HG02759 (cell line): ENCODE results near the gene MTARC2.

Experiments used
- ATAC-seq: cut with Tn5 transposase; IDR thresholded peaks from one replicate; pipeline ENCODE4 v1.9.1; 2021; ENCODE audit warnings: mild to moderate bottlenecking, moderate library complexity; ENCODE audit not compliant: unreplicated experiment

MTARC2 gene

DNA sequence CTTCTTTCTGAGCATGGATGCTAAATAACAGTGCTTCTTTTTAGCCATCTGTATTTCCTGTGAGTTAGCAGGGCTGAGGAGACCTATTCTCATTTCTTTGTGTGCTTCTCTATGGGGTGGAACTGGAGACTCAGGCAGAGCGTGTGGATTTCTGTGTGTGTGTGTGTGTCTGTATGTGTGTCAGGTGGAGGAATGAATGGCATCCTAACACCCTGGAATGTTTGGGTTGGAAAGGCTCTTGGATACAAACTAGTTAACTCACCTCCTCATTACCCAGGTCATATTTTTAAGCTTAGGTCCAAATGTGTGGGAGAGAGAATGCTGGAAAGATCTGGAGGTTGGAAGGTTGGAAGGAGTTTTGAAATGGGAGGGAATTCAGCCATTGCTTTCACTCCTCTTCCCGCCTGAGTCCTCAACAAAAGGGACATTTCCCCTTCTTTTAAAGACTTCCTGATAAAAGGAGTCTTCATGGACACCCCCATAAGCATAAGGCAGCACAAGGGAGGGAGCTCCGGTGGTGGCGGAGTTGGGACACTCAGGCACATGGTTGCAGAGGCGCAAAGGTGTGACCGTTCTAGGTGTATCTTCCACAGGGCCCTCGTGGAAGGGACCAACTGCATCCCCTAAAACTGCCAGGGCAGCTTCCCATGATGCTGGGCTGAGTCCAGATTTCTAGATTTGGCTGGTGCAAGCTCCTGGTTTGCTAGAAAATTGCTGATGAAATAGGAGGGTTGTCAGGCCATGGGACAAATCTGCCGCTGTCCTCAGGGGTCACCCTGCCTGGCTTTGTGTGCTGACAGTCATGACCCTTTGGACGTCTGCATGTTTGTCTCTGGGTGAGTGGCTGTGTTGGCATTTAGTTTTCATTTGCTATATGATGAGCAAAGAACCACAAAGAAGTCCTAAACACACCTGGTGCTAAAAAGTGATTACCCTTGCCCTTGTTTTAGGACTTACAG is 76.2 kb downstream of the MTARC2 start:
- no peak for ATAC-seq

- no peak for ATAC-seq
Observed at GRCh38 chr1:220825819-220826551, 77.9 kb downstream of the MTARC2 start.

DNA sequence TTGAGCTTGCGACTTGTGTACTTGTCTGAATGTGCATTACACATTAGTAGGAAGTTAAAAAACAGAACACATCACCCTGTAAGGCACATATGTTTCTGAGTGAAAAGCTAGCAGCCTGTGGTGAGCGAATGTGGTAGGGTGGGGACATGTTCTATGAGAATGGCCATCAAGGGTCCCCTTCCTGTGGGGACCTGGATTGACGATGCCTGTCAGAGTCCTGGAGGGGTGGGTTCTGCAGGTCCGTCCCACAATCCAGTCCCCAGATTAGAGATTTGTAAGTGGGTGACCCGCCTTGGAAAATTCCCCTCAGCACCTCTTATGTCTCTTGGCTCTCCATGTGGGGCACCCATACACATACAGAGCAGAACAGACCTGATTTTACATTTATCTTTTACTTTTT is 78.6 kb downstream of the MTARC2 start:
- ATAC-seq = no peak

DNA sequence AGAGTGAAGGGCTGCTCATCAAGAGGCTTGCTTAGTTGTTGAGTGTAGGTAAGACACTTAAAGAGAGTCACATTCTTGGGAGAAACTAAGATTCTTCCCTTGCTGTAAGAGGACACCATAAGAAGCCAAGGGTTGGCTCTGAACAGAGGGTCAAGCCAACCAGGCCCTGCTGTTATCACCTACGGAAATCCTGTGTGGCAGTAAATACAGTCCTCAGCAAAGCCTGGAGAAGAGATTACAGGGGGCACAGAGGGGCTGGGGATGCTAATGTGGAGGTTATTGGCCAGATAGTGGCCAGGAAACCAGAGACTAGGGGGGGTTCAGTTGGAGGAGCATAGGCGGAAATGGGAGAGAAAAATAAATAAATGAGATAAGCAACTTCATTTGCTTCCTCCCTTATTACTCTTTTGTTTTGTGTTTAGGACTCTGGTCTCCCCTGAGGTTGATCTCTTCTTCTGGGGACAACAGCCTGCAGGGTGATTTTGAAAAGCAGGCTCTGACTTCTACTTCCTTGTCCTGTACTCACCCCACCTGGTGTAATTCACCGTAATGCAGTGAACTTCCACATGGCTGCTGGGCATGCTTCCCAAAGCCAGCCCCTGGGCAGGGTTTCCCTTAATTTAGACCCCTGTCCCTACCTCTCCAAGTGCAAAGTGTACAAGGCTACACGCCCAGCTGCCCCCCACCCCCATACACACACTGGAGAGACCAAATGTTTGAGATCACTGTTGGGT is 79.5 kb downstream of the MTARC2 start:
- ATAC-seq = no peak

DNA sequence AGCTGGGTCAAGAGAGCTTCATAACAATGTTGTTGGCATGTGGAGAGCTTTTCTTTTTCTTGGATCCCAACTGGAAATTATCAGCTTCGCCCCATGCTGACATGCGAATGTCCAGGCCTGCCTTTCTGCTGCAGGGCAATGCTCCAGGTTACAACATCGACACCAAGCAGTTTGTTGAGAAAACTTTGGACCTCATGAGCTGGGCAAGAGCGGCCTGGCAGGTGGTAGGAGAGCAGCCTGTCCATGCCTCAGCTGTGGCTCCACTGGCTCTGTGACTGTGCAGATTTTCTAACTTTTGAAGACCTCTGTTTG is 80.0 kb downstream of the MTARC2 start:
- no peak for ATAC-seq

GRCh38 chr1:220828950-220829586 is 80.9 kb downstream of the MTARC2 start:
- no peak for ATAC-seq

- no peak for ATAC-seq
Observed at GRCh38 chr1:220833436-220833835, 85.3 kb downstream of the MTARC2 start.
